ENCODE results near the gene LRP2. TPM values are rescaled to one million over a fixed set of nuclear protein-coding genes. Genes with fewer than 3 reads are reported as not detected.

Gene LRP2
- total and polyA plus RNA-seq, 2 experiments from 2014 or later: 0.68 to 2.7 TPM

- TF ChIP-seq ZNF462 (CRISPR knock-in tag; IDR thresholded peaks at IDR 0.05): no peak
- TF ChIP-seq NANOG (IDR thresholded peaks at IDR 0.05; ENCODE audit: borderline replicate concordance): no peak
Observed at GRCh38 chr2:169302364-169302763, 60.0 kb downstream of the LRP2 start (continued).

GRCh38 chr2:169301596-169302335 lies 60.6 kb downstream of the LRP2 start:
- Histone ChIP-seq H3K4me2 (no peak overlapping the region), H3K27me3 (ENCODE audit: insufficient read depth) (no peaks in the 10 kb centered on the region), H3K4me1 (ENCODE audit: insufficient read depth) (peaks cover 21% of the 10 kb centered on the region)

More at GRCh38 chr2:169301596-169302335, 60.6 kb downstream of the LRP2 start:
- H3K79me2 ChIP-seq (replicated peaks; ENCODE audit: insufficient read depth): no peaks in the 10 kb centered on the region
- H3K4me1 Mint-ChIP-seq: peaks cover 20% of the 10 kb centered on the region; the same call in 2 of the 3 replicates
- no peaks in the 10 kb centered on the region for H3K9me3 Mint-ChIP-seq
- peak; percentile 77 for ATAC-seq
- H3K4me3 Mint-ChIP-seq: no peak overlapping the region
- no peaks in the 10 kb centered on the region for H3K36me3 Mint-ChIP-seq (ENCODE audit: low read depth)
- no peak overlapping the region for H2AFZ ChIP-seq
- no peaks in the 10 kb centered on the region for H3F3A ChIP-seq (replicated peaks; ENCODE audit: low read depth)
- H3K4me3 ChIP-seq: no peak overlapping the region
- H3K27ac Mint-ChIP-seq: no peak overlapping the region
- H3K27ac ChIP-seq (ENCODE audit: low read depth): no peak overlapping the region
- no peaks in the 10 kb centered on the region for H3K27me3 Mint-ChIP-seq (ENCODE audit: insufficient read depth, low read depth, poor library complexity)
- DNase-seq (ENCODE audit: low spot score): peak; percentile 35
- H4K20me1 ChIP-seq (replicated peaks; ENCODE audit: insufficient read depth): no peaks in the 10 kb centered on the region
- H3K36me3 ChIP-seq (ENCODE audit: insufficient read depth): no peaks in the 10 kb centered on the region
- no peaks in the 10 kb centered on the region for H3K9me2 ChIP-seq (ENCODE audit: insufficient read depth)
- no peak for TF ChIP-seq ETS1 (IDR thresholded peaks at IDR 0.05)
- no peak for TF ChIP-seq EZH2phosphoT487 (IDR thresholded peaks at IDR 0.05; ENCODE audit: unreplicated experiment)

All from GM23338 (cell line).